B cell (primary cell): Measurements from ENCODE around the gene FILIP1. TPM values are rescaled to one million over a fixed set of nuclear protein-coding genes. Genes with fewer than 3 reads are reported as not detected.

Experiments used
- ATAC-seq: fragments of 200-7000 bp; cut with Tn5 transposase; one replicate; pipeline ENCODE4 v1.10.0; 2021; ENCODE audit warnings: low read depth, mild to moderate bottlenecking, moderate number of reproducible peaks, moderate library complexity
- CTCF ChIA-PET: fragments of 350-600 bp; sonication (Branson Sonifier 250); formaldehyde crosslinking; loops from one replicate; lab custom pipeline; 2021; ENCODE audit warnings: antibody characterized with exemption, inconsistent platforms; lab: Charles Lee
- POLR2A ChIA-PET: fragments of 350-600 bp; sonication (Branson Sonifier 250); formaldehyde crosslinking; loops from one replicate; lab custom pipeline; 2021; ENCODE audit warnings: antibody characterized with exemption; lab: Charles Lee
- DNase-seq: peaks from one replicate; pipeline ENCODE4 v3.0.0; 2013
- H2AFZ ChIP-seq: 2 replicates; pipeline ENCODE4 v1.6.1; 2012; ENCODE audit warnings: mild to moderate bottlenecking, low read depth, low read length; ENCODE audit not compliant: insufficient read depth, poor library complexity, severe bottlenecking
- H3K27ac ChIP-seq, 2 donors: 1 replicate in 1 of 2; 2 replicates in 1 of 2; pipeline ENCODE4 v1.5.1; 2012 to 2013; ENCODE audit warnings: low read length in 2 of 2, mild to moderate bottlenecking in 2 of 2, moderate library complexity in 1 of 2
- H3K27me3 ChIP-seq, 4 experiments: fragments of 200-600 bp in 1 of 4; sonication (generic) in 1 of 4; replicated peaks in 1 of 4; 1 replicate in 2 of 4; 2 replicates in 2 of 4; pipeline versions ENCODE4 v1.6.1 to v1.7.0; 2013 to 2016; ENCODE audit warnings: low read length in 3 of 4, mild to moderate bottlenecking in 2 of 4, mixed read lengths in 1 of 4, moderate library complexity in 1 of 4; ENCODE audit not compliant: insufficient read depth in 4 of 4, control insufficient read depth in 3 of 4; ENCODE audit errors: control extremely low read depth in 1 of 4
- H3K36me3 ChIP-seq, 2 experiments: replicated peaks in 1 of 2; 1 replicate in 1 of 2; 2 replicates in 1 of 2; pipeline versions ENCODE4 v1.6.1 to v1.7.1; 2013; ENCODE audit warnings: low read length in 1 of 2; ENCODE audit not compliant: insufficient read depth in 2 of 2, control insufficient read depth in 1 of 2; ENCODE audit errors: control extremely low read depth in 1 of 2, extremely low read depth in 1 of 2
- H3K4me1 ChIP-seq, 2 donors: fragments of 200-600 bp in 1 of 2; sonication (generic) in 1 of 2; 1 replicate in 1 of 2; 2 replicates in 1 of 2; pipeline versions ENCODE4 v1.5.1 to v1.6.1; 2013 to 2017; ENCODE audit warnings: low read length in 2 of 2; ENCODE audit not compliant: control insufficient read depth in 2 of 2, insufficient read depth in 2 of 2
- H3K4me2 ChIP-seq: replicated peaks from 2 replicates; pipeline ENCODE3; 2012; ENCODE audit warnings: mild to moderate bottlenecking, low read depth, low read length; ENCODE audit not compliant: poor library complexity, severe bottlenecking
- H3K4me3 ChIP-seq, 5 experiments: fragments of 200-600 bp in 1 of 5; sonication (generic) in 1 of 5; 1 replicate in 3 of 5; 2 replicates in 2 of 5; pipeline versions ENCODE4 v1.5.1 to v1.7.0; 2011 to 2016; ENCODE audit warnings: low read length in 4 of 5, mild to moderate bottlenecking in 4 of 5, low read depth in 2 of 5, control low read depth in 1 of 5, moderate library complexity in 1 of 5; ENCODE audit not compliant: insufficient read depth in 1 of 5; ENCODE audit errors: control extremely low read depth in 1 of 5, extremely low read depth in 1 of 5
- H3K79me2 ChIP-seq: fragments of 200-600 bp; sonication (generic); one replicate; pipeline ENCODE4 v1.6.0; 2016; ENCODE audit warnings: low read length; ENCODE audit not compliant: control insufficient read depth, insufficient read depth
- H3K9ac ChIP-seq: fragments of 200-600 bp; sonication (generic); 2 replicates; pipeline ENCODE4 v1.6.1; 2017; ENCODE audit warnings: mild to moderate bottlenecking, low read length, moderate library complexity
- H3K9me3 ChIP-seq, 3 donors: one replicate each; pipeline versions ENCODE4 v1.6.1 to v1.7.1; 2013; ENCODE audit warnings: low read length in 2 of 3; ENCODE audit not compliant: control insufficient read depth in 2 of 3, insufficient read depth in 1 of 3; ENCODE audit errors: control extremely low read depth in 1 of 3
- H4K20me1 ChIP-seq: 2 replicates; pipeline ENCODE4 v1.6.0; 2012; ENCODE audit warnings: mild to moderate bottlenecking, low read length; ENCODE audit not compliant: insufficient read depth, control insufficient read depth, poor library complexity, severe bottlenecking
- H3K27ac Mint-ChIP-seq: one replicate; pipeline ENCODE4 v1.8.0; 2021; ENCODE audit warnings: mixed read lengths
- H3K27me3 Mint-ChIP-seq: one replicate; pipeline ENCODE4 v1.8.0; 2021; ENCODE audit warnings: mixed read lengths
- H3K4me1 Mint-ChIP-seq: one replicate; pipeline ENCODE4 v1.8.0; 2021; ENCODE audit warnings: mixed read lengths
- H3K4me3 Mint-ChIP-seq: one replicate; pipeline ENCODE4 v1.8.0; 2021; ENCODE audit warnings: mixed read lengths
- H3K9me3 Mint-ChIP-seq: one replicate; pipeline ENCODE4 v1.8.0; 2022; ENCODE audit warnings: mixed read lengths; ENCODE audit not compliant: insufficient read depth
- CTCF ChIP-seq: fragments of 200-600 bp; IDR thresholded peaks from one replicate; pipeline ENCODE4 v1.8.0; 2022; ENCODE audit warnings: antibody characterized with exemption, mild to moderate bottlenecking
- EZH2 ChIP-seq: IDR thresholded peaks from 2 replicates; pipeline ENCODE4 v1.6.1; 2012; ENCODE audit warnings: borderline replicate concordance, low read depth, mild to moderate bottlenecking, moderate library complexity, low read length; ENCODE audit not compliant: insufficient read depth, poor library complexity, severe bottlenecking
- WGBS: methylation state at CpG from one replicate; pipeline ENCODE4 v1.1.5; 2013; ENCODE audit warnings: missing lambda C conversion rate; ENCODE audit not compliant: insufficient coverage; 5-methylcytosine and 5-hydroxymethylcytosine counted together
- intact Hi-C: fragments of 100-400 bp; cut with micrococcal nuclease; formaldehyde crosslinking; loops from one replicate; pipeline ENCODE4 v1.10.0; 2022
- polyA plus RNA-seq: library from polyadenylated mRNA; depleted of rRNA; stranded (reverse); fragments of >200 nt; gene quantifications from 2 replicates; pipeline ENCODE4 v1.2.3, GENCODE V29; 2012
- total RNA-seq, 2 donors: library from RNA; stranded (reverse); fragments of 120-200 nt in 1 of 2; gene quantifications; 1 replicate in 1 of 2; 2 replicates in 1 of 2; pipeline versions ENCODE4 v1.2.3 to v1.2.4, GENCODE V29; 2013 to 2022

Gene FILIP1
- total and polyA plus RNA-seq, 2 donors (not counting 1 experiment from before 2014, with no cell fraction given) = not detected

GRCh38 chr6:75503291-75503690 lies 9.7 kb upstream of the FILIP1 start:
- no peak overlapping the region for H2AFZ ChIP-seq
- peaks cover 0 to 3% (median 0%) of the 10 kb centered on the region in 4 experiments for H3K27me3 ChIP-seq
- H3K9ac ChIP-seq = no peak overlapping the region
- CTCF ChIA-PET = no interaction called here
- ATAC-seq (no peak), DNase-seq (no peak)
- H3K9me3 ChIP-seq = no peaks in the 10 kb centered on the region
- H3K27me3 Mint-ChIP-seq = peaks cover 4% of the 10 kb centered on the region
- H3K4me1 ChIP-seq = no peaks in the 10 kb centered on the region
- intact Hi-C loops = no loop called here
- H3K27ac Mint-ChIP-seq = no peak overlapping the region
- H3K4me3 ChIP-seq = no peak overlapping the region
- POLR2A ChIA-PET = no interaction called here
- no CpG with 5 or more reads among the region's 2 CpGs for WGBS
- no peaks in the 10 kb centered on the region for H3K36me3 ChIP-seq
- no peaks in the 10 kb centered on the region for H3K9me3 Mint-ChIP-seq
- no peaks in the 10 kb centered on the region for H4K20me1 ChIP-seq
- no peaks in the 10 kb centered on the region for H3K4me1 Mint-ChIP-seq
- H3K4me3 Mint-ChIP-seq = no peak overlapping the region
- no peak overlapping the region for H3K4me2 ChIP-seq
- no peaks in the 10 kb centered on the region for H3K79me2 ChIP-seq
- no peak overlapping the region for H3K27ac ChIP-seq
- no peak for TF ChIP-seq CTCF
- TF ChIP-seq EZH2 = no peak

- no CpG with 5 or more reads among the region's 3 CpGs for WGBS
These were observed 9.3 kb upstream of the FILIP1 start for GRCh38 chr6:75502884-75503283.

More at GRCh38 chr6:75502884-75503283, 9.3 kb upstream of the FILIP1 start:
- no peak overlapping the region for H3K4me2 ChIP-seq
- no peak overlapping the region for H3K9ac ChIP-seq
- H2AFZ ChIP-seq = no peak overlapping the region
- no peaks in the 10 kb centered on the region for H3K4me1 ChIP-seq
- Mint-ChIP-seq H3K27me3 (peaks cover 6% of the 10 kb centered on the region), H3K27ac (no peak overlapping the region), H3K9me3 (no peaks in the 10 kb centered on the region), H3K4me1 (no peaks in the 10 kb centered on the region), H3K4me3 (no peak overlapping the region)
- H4K20me1 ChIP-seq = no peaks in the 10 kb centered on the region
- no peak for TF ChIP-seq CTCF
- no peak for TF ChIP-seq EZH2
- H3K36me3 ChIP-seq = no peaks in the 10 kb centered on the region
- DNase-seq (no peak), ATAC-seq (no peak)
- no peak overlapping the region for H3K27ac ChIP-seq
- no peak overlapping the region for H3K4me3 ChIP-seq
- H3K79me2 ChIP-seq = no peaks in the 10 kb centered on the region
- H3K27me3 ChIP-seq = peaks cover 0 to 3% (median 0%) of the 10 kb centered on the region in 4 experiments
- POLR2A ChIA-PET = no interaction called here
- CTCF ChIA-PET = no interaction called here
- H3K9me3 ChIP-seq = no peaks in the 10 kb centered on the region
- intact Hi-C loops = no loop called here
